ENCODE results near the gene MAL. TPM values are rescaled to one million over a fixed set of nuclear protein-coding genes. Genes with fewer than 3 reads are reported as not detected.

The MAL gene
- total RNA-seq, 1 donor from 2014 or later: 5.5 TPM

- intact Hi-C loops (cut with DNase I): no loop called here
- no peak for DNase-seq
- ATAC-seq (ENCODE audit: poor library complexity): no peak
These were observed 14.8 kb upstream of the MAL start for GRCh38 chr2:95010718-95011117.

DNA sequence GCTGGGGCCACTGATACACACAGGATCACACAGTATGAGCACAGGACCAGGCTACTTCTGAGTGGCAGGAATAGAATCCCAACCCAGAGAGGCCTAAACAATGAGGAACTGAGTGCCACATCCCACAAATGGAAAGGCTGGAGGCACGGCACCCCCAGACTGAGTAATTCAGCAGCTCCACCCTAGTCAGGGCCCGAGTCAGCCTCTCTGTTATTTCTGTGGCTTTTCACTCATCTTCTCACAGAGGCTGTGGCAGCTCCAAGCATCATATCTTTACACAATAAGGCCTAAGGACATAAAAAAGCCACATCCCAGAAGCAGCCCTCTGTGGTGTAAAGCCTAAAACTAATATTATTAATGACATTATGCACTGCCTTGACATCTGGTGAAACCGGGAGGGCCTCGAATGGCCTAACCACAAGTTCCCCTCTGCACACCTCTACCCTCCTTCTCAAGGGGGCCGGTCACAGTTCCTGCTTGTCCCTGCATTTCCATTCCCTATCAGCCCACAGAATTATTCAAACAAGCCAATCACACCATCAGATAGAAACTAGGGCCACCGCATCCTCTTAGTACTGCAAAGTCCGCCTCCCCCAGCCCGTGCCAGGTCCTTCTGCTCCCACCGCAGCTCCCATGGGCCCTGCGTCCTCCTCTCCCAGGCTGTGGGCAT is 12.5 kb upstream of the MAL start:
- DNase-seq (no peak), ATAC-seq (ENCODE audit: poor library complexity) (no peak)
- intact Hi-C loops (cut with DNase I): no loop called here

- ATAC-seq (ENCODE audit: poor library complexity) (no peak), DNase-seq (no peak)
- intact Hi-C loops (cut with DNase I): no loop called here
These were observed 11.8 kb upstream of the MAL start for GRCh38 chr2:95013726-95014125.

GRCh38 chr2:95014126-95014708 is 11.3 kb upstream of the MAL start:
- intact Hi-C loops (cut with DNase I): no loop called here
- DNase-seq: no peak
- ATAC-seq (ENCODE audit: poor library complexity): no peak

- intact Hi-C loops (cut with DNase I): no loop called here
These were observed 10.1 kb upstream of the MAL start for GRCh38 chr2:95015261-95015912.

GRCh38 chr2:95016616-95017015 is 8.9 kb upstream of the MAL start:
- intact Hi-C loops (cut with DNase I): no loop called here
- ATAC-seq (ENCODE audit: poor library complexity): no peak
- no peak for DNase-seq

More at GRCh38 chr2:95015261-95015912, 10.1 kb upstream of the MAL start:
- ATAC-seq (ENCODE audit: poor library complexity): no peak
- DNase-seq: no peak

GRCh38 chr2:95017071-95017501 is 8.4 kb upstream of the MAL start:
- intact Hi-C loops (cut with DNase I): no loop called here
- no peak for DNase-seq

GRCh38 chr2:95017836-95018235 is 7.7 kb upstream of the MAL start:
- intact Hi-C loops (cut with DNase I): no loop called here
- ATAC-seq (ENCODE audit: poor library complexity): no peak
- no peak for DNase-seq

More at GRCh38 chr2:95017071-95017501, 8.4 kb upstream of the MAL start:
- ATAC-seq (ENCODE audit: poor library complexity): no peak

- DNase-seq (no peak), ATAC-seq (ENCODE audit: poor library complexity) (no peak)
- intact Hi-C loops (cut with DNase I): no loop called here
These were observed 7.2 kb upstream of the MAL start for GRCh38 chr2:95018301-95018700.

GRCh38 chr2:95018861-95019550 is 6.5 kb upstream of the MAL start:
- ATAC-seq (ENCODE audit: poor library complexity) (no peak), DNase-seq (no peak)
- intact Hi-C loops (cut with DNase I): no loop called here

DNA sequence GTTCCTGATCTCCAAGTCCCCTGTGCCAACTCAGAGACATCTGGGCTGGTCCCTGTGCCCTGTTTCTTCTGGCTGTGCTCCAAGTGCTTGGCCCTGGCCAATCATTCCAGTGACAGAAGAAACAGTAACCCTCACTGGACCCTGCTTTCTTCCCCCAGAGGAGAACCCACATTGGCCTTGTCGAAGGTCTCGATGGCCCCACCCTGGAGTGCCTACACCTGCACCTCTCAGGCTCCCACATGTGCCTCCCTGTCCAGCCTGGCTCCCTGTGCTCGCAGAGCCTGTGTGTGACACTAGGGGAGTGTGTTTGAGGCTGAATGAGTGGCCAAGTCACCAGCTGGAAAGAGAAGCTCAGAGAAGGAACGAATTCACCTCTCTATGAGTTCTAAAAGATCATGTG is 5.9 kb upstream of the MAL start:
- DNase-seq (no peak), ATAC-seq (ENCODE audit: poor library complexity) (no peak)
- intact Hi-C loops (cut with DNase I): no loop called here

GRCh38 chr2:95020275-95021022 is 5.1 kb upstream of the MAL start:
- DNase-seq (no peak), ATAC-seq (ENCODE audit: poor library complexity) (no peak)
- intact Hi-C loops (cut with DNase I): no loop called here

DNA sequence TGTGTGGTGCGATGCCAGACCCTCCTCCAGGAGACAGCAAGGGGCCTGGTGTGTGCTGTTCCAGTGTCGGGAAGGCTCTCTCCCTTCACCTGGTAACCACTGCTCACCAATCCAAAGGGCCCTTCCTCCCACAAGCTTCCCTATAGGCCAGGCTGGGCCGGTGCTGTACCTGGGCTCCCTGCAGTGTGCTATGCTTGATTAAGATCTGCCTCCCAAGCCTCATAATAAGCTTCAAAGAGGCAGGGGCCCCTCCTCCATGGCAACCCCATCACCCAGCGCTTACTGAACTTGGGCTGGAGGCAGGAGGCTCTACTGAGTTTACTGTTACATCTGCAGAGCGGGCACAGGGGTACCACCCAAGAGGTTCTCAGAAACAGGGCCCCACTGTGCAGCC is 4.5 kb upstream of the MAL start:
- DNase-seq (no peak), ATAC-seq (ENCODE audit: poor library complexity) (no peak)
- intact Hi-C loops (cut with DNase I): no loop called here

DNA sequence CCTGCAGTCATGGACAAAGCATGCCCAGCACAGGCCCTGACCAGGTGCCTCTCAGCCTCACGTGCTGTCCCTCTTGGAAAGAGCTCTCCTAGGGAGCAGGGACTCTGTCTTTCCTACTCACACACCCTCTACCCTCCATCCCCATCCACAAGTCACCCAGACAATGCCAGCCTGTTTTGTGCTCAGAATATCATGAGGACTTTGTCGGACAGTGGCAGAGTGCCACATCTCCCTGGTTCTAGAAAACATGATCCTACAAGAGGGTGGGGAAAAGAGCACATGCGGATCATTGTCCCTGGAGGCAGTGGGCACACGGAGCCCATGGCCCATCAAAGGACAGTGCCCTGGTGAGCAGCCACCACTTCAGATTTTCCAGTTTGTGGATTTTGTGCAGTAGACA is 3.7 kb upstream of the MAL start:
- ATAC-seq (ENCODE audit: poor library complexity) (no peak), DNase-seq (no peak)
- intact Hi-C loops (cut with DNase I): no loop called here

- intact Hi-C loops (cut with DNase I): no loop called here
- DNase-seq (peak; percentile 80), ATAC-seq (ENCODE audit: poor library complexity) (peak; percentile 81)
These were observed 2.9 kb upstream of the MAL start for GRCh38 chr2:95022309-95023221.

DNA sequence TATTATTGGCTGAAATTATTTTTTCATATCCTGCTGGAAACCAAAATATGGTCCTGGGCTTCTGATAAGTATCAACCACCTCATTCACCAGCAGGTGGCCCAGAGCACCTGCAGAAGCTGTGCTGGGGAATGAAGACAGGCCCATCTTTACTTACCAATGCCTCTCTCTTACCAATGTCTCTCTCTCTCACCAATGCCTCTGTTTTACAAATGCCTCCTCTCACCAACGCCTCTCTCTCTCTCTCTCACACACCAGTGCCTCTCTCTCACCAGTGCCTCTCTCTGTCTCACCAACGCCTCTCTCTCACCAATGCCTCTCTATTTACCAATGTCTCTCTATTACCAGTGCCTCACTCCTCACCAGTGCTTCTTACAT is 2.3 kb upstream of the MAL start:
- no peak for DNase-seq
- intact Hi-C loops (cut with DNase I): no loop called here

DNA sequence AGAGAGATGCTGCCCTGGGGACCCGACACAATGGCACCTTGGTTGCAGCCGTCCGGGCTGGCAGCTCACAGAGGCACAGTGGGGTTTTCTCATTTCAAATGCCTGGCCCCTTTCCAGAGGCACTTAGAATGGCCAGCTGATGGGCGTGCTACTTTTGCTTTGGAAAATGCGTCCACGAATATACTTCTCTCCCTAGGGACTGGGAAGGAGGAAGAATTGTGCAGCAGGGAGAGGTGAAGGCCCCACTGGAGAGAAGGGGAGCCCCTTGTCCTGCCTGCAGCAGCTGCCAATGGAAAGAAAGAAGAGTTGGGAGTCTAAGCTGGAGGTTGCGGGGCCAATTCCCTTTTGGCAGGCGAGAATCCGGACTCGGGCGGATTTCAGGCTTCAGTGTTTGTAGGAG is 1.1 kb upstream of the MAL start:
- DNase-seq (no peak), ATAC-seq (ENCODE audit: poor library complexity) (no peak)
- intact Hi-C loops (cut with DNase I): no loop called here

More for the DNA sequence above, 2.3 kb upstream of the MAL start:
- ATAC-seq (ENCODE audit: poor library complexity): no peak

GRCh38 chr2:95024960-95025405 is 525 bp upstream of the MAL start:
- no peak for DNase-seq
- intact Hi-C loops (cut with DNase I): no loop called here
- no peak for ATAC-seq (ENCODE audit: poor library complexity)

Data from Right ventricle myocardium superior (tissue), 1 donor.